Measurements from ENCODE around the gene PLPPR4. TPM values are rescaled to one million over a fixed set of nuclear protein-coding genes. Genes with fewer than 3 reads are reported as not detected.
"Not testable (repeated sequence)": the region's sequence is repeated elsewhere in the genome, so short reads cannot be mapped to it uniquely, and the experiment has no call there.

PLPPR4 gene
- total RNA-seq, 1 experiment from 2014 or later: 0.42 TPM

DNA sequence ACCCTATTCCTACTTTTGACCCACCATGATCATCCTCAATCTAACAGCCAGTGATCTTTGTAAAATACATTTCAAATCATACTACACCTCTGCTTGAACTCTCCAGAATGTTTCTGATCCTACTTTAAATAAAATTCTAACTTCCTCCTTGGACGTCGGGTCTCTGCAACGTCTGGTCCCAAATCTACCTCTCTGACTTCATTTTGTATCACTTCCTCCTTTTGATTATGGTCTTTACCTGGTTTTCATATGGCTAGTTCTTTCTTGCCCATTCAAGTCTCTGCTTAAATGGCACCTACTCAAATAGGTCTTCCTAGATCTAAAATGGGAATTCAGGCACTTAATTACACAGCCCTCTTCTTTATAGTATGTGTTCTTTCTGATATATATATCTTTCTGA, 18.2 kb downstream of the PLPPR4 start (continued):
- TF ChIP-seq JUND (IDR thresholded peaks at IDR 0.05) (no peak), POLR2AphosphoS5 (IDR thresholded peaks at IDR 0.05; ENCODE audit: low read depth, low read length) (no peak), YY1 (IDR thresholded peaks at IDR 0.05; ENCODE audit: extremely low read depth, insufficient replicate concordance, low read depth, low read length) (no peak), SP1 (IDR thresholded peaks at IDR 0.05; ENCODE audit: low read depth) (no peak), CBX3 (IDR thresholded peaks at IDR 0.05; ENCODE audit: low read depth) (no peak)

DNA sequence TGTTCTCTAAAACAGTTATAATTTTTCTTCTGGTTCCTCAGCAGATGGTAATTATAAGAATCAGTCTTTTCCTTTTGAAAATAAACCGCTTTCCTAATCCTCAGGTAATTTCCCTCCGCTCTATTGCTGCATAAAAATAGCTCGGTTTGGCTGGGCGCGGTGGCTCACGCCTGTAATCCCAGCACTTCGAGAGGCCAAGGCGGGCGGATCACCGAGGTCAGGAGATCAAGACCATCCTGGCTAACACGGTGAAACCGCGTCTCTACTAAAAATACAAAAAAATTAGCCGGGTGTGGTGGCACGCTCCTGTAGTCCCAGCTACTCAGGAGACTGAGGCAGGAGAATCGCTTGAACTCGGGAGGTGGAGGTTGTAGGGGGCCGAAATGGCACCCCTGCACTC, 19.2 kb downstream of the PLPPR4 start:
- BruUV-seq (replicated peaks); intact Hi-C loops (cut with micrococcal nuclease); H3K4me3 ChIP-seq (replicated peaks in 1 of 2; ENCODE audit: low read depth in 1 of 2, low read length in 2 of 2); CTCF ChIA-PET; H3K4me1 ChIP-seq (ENCODE audit: control insufficient read depth in 1 of 2, insufficient read depth in 2 of 2, low read length in 2 of 2); ATAC-seq; H3K4me2 ChIP-seq (ENCODE audit: low read length); H3K27me3 ChIP-seq (ENCODE audit: insufficient read depth, low read length); H3K36me3 ChIP-seq (ENCODE audit: control insufficient read depth in 1 of 2, insufficient read depth in 2 of 2, low read length in 2 of 2); H3K9ac ChIP-seq (ENCODE audit: low read length); H3K79me2 ChIP-seq (ENCODE audit: insufficient read depth, low read length); POLR2A ChIA-PET; H3K9me2 ChIP-seq (ENCODE audit: insufficient read depth); DNase-seq (ENCODE audit: low read depth, low spot score); H3K27ac ChIP-seq (ENCODE audit: low read depth, low read length); RAD21 ChIA-PET (ENCODE audit: low non-redundant PET in 1 of 2, low total read pairs in 2 of 2, uncharacterized antibody in 2 of 2, unreplicated experiment in 2 of 2); H4K20me1 ChIP-seq (ENCODE audit: insufficient read depth); H2AFZ ChIP-seq (ENCODE audit: low read depth, low read length, poor library complexity, severe bottlenecking); H3K9me3 ChIP-seq (ENCODE audit: control insufficient read depth in 1 of 2, insufficient read depth in 1 of 2, low read depth in 1 of 2, low read length in 2 of 2): not testable (repeated sequence)

DNA sequence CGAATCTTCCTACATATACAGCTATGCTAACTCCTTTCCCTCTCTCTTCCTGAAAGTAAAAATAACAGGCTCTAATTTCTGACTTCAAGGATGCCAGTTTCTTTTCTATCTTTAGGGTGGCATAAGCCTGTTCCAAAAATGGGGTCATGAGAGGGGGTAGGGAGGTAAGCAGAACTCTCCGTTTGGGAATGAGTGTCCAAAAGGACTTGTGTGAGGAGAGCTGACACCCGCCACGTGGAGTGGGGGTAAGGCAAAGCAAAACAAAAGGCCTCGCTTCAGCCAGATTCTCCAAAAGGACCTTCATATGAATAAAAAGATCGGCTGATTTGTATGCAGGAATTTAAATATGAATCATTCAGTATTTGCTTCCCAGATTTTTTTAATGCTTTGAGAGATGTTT, 28.6 kb downstream of the PLPPR4 start:
- H3K79me2 ChIP-seq (ENCODE audit: insufficient read depth, low read length): no peaks in the 10 kb centered on the region
- intact Hi-C loops (cut with micrococcal nuclease): no loop called here
- no peaks in the 10 kb centered on the region for H4K20me1 ChIP-seq (ENCODE audit: insufficient read depth)
- no peaks in the 10 kb centered on the region for H3K36me3 ChIP-seq (ENCODE audit: control insufficient read depth in 1 of 2, insufficient read depth in 2 of 2, low read length in 2 of 2)
- ChIA-PET RAD21 (ENCODE audit: low non-redundant PET in 1 of 2, low total read pairs in 2 of 2, uncharacterized antibody in 2 of 2, unreplicated experiment in 2 of 2) (no interaction called here), POLR2A (no interaction called here), CTCF (no interaction called here)
- no peak overlapping the region for H3K27ac ChIP-seq (ENCODE audit: low read depth, low read length)
- H3K4me1 ChIP-seq (ENCODE audit: control insufficient read depth in 1 of 2, insufficient read depth in 2 of 2, low read length in 2 of 2): no peaks in the 10 kb centered on the region
- DNase-seq (ENCODE audit: low read depth, low spot score) (no peak), ATAC-seq (no peak)
- no peaks in the 10 kb centered on the region for H3K9me3 ChIP-seq (ENCODE audit: control insufficient read depth in 1 of 2, insufficient read depth in 1 of 2, low read depth in 1 of 2, low read length in 2 of 2)
- H3K4me2 ChIP-seq (ENCODE audit: low read length): no peak overlapping the region
- no peak overlapping the region for H3K4me3 ChIP-seq (replicated peaks in 1 of 2; ENCODE audit: low read depth in 1 of 2, low read length in 2 of 2)
- BruUV-seq (replicated peaks): no TSS peak
- no peak overlapping the region for H3K9ac ChIP-seq (ENCODE audit: low read length)
- no peak overlapping the region for H2AFZ ChIP-seq (ENCODE audit: low read depth, low read length, poor library complexity, severe bottlenecking)
- H3K9me2 ChIP-seq (ENCODE audit: insufficient read depth): no peaks in the 10 kb centered on the region
- TF ChIP-seq, protein P1, sequence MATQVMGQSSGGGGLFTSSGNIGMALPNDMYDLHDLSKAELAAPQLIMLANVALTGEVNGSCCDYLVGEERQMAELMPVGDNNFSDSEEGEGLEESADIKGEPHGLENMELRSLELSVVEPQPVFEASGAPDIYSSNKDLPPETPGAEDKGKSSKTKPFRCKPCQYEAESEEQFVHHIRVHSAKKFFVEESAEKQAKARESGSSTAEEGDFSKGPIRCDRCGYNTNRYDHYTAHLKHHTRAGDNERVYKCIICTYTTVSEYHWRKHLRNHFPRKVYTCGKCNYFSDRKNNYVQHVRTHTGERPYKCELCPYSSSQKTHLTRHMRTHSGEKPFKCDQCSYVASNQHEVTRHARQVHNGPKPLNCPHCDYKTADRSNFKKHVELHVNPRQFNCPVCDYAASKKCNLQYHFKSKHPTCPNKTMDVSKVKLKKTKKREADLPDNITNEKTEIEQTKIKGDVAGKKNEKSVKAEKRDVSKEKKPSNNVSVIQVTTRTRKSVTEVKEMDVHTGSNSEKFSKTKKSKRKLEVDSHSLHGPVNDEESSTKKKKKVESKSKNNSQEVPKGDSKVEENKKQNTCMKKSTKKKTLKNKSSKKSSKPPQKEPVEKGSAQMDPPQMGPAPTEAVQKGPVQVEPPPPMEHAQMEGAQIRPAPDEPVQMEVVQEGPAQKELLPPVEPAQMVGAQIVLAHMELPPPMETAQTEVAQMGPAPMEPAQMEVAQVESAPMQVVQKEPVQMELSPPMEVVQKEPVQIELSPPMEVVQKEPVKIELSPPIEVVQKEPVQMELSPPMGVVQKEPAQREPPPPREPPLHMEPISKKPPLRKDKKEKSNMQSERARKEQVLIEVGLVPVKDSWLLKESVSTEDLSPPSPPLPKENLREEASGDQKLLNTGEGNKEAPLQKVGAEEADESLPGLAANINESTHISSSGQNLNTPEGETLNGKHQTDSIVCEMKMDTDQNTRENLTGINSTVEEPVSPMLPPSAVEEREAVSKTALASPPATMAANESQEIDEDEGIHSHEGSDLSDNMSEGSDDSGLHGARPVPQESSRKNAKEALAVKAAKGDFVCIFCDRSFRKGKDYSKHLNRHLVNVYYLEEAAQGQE (IDR thresholded peaks at IDR 0.05; ENCODE audit: low read depth): no peak
- no peak for TF ChIP-seq CBX3 (IDR thresholded peaks at IDR 0.05; ENCODE audit: low read depth)
- no peak for TF ChIP-seq EZH2 (IDR thresholded peaks at IDR 0.05)
- TF ChIP-seq TCF7L2 (IDR thresholded peaks at IDR 0.05; ENCODE audit: borderline replicate concordance, extremely low read depth, insufficient read depth, insufficient read length): no peak
- TF ChIP-seq EZH2phosphoT487 (IDR thresholded peaks at IDR 0.05; ENCODE audit: borderline replicate concordance): no peak
- TF ChIP-seq, protein P2, sequence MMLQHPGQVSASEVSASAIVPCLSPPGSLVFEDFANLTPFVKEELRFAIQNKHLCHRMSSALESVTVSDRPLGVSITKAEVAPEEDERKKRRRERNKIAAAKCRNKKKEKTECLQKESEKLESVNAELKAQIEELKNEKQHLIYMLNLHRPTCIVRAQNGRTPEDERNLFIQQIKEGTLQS (IDR thresholded peaks at IDR 0.05): no peak
- no peak for TF ChIP-seq FOSL1 (IDR thresholded peaks at IDR 0.05; ENCODE audit: low read depth)
- TF ChIP-seq POLR2AphosphoS5 (IDR thresholded peaks at IDR 0.05; ENCODE audit: low read depth, low read length): no peak
- TF ChIP-seq, protein P3, sequence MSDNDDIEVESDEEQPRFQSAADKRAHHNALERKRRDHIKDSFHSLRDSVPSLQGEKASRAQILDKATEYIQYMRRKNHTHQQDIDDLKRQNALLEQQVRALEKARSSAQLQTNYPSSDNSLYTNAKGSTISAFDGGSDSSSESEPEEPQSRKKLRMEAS (IDR thresholded peaks at IDR 0.05): no peak
- no peaks in the 10 kb centered on the region for H3K27me3 ChIP-seq (ENCODE audit: insufficient read depth, low read length)

Data from HCT116 (cell line).